ENCODE results near the gene KRT32.

Gene KRT32

GRCh38 chr17:41416479-41416878 lies 50.7 kb downstream of the KRT32 start:
- Mint-ChIP-seq H3K27me3 (ENCODE audit: low read depth) (no peaks in the 10 kb centered on the region), H3K4me1 (ENCODE audit: low read depth) (no peaks in the 10 kb centered on the region), H3K9me3 (no peaks in the 10 kb centered on the region), H3K4me3 (no peak overlapping the region), H3K27ac (no peak overlapping the region), H3K36me3 (ENCODE audit: low read depth) (no peaks in the 10 kb centered on the region)

- no peak overlapping the region for H3K4me3 Mint-ChIP-seq
- no peaks in the 10 kb centered on the region for H3K4me1 Mint-ChIP-seq (ENCODE audit: low read depth)
- H3K9me3 Mint-ChIP-seq = no peaks in the 10 kb centered on the region
- H3K27me3 Mint-ChIP-seq (ENCODE audit: low read depth) = no peaks in the 10 kb centered on the region
- no peaks in the 10 kb centered on the region for H3K36me3 Mint-ChIP-seq (ENCODE audit: low read depth)
- H3K27ac Mint-ChIP-seq = no peak overlapping the region
Measured at GRCh38 chr17:41415833-41416335, 51.3 kb downstream of the KRT32 start.

- no peaks in the 10 kb centered on the region for H3K27me3 Mint-ChIP-seq (ENCODE audit: low read depth)
- no peaks in the 10 kb centered on the region for H3K4me1 Mint-ChIP-seq (ENCODE audit: low read depth)
- no peaks in the 10 kb centered on the region for H3K36me3 Mint-ChIP-seq (ENCODE audit: low read depth)
- no peak overlapping the region for H3K4me3 Mint-ChIP-seq
- H3K27ac Mint-ChIP-seq = no peak overlapping the region
- no peaks in the 10 kb centered on the region for H3K9me3 Mint-ChIP-seq
Measured at GRCh38 chr17:41415411-41415810, 51.8 kb downstream of the KRT32 start.

GRCh38 chr17:41413982-41414381 lies 53.2 kb downstream of the KRT32 start:
- Mint-ChIP-seq H3K36me3 (ENCODE audit: low read depth) (no peaks in the 10 kb centered on the region), H3K27me3 (ENCODE audit: low read depth) (no peaks in the 10 kb centered on the region), H3K4me1 (ENCODE audit: low read depth) (no peaks in the 10 kb centered on the region), H3K27ac (no peak overlapping the region), H3K4me3 (no peak overlapping the region), H3K9me3 (no peaks in the 10 kb centered on the region)

- Mint-ChIP-seq H3K4me1 (ENCODE audit: low read depth) (no peaks in the 10 kb centered on the region), H3K27ac (no peak overlapping the region), H3K27me3 (ENCODE audit: low read depth) (no peaks in the 10 kb centered on the region), H3K36me3 (ENCODE audit: low read depth) (no peaks in the 10 kb centered on the region), H3K4me3 (no peak overlapping the region), H3K9me3 (no peaks in the 10 kb centered on the region)
Measured at GRCh38 chr17:41413353-41413957, 53.7 kb downstream of the KRT32 start.

- H3K27ac Mint-ChIP-seq = no peak overlapping the region
- H3K27me3 Mint-ChIP-seq (ENCODE audit: low read depth) = no peaks in the 10 kb centered on the region
- H3K4me3 Mint-ChIP-seq = no peak overlapping the region
- H3K36me3 Mint-ChIP-seq (ENCODE audit: low read depth) = no peaks in the 10 kb centered on the region
- H3K9me3 Mint-ChIP-seq = no peaks in the 10 kb centered on the region
- no peaks in the 10 kb centered on the region for H3K4me1 Mint-ChIP-seq (ENCODE audit: low read depth)
Measured at GRCh38 chr17:41411072-41411840, 55.9 kb downstream of the KRT32 start.

All from T-helper 1 cell treated with Interleukin-12 subunit alpha and Interleukin-12 subunit beta and Interleukin-4 antibody, amounts not matched to agents 30 μg/mL and 1 μg/mL, for 36 hours (primary cell).